HG02943 (cell line): ENCODE data around the gene ANTXR1.

Experiments used
- ATAC-seq: cut with Tn5 transposase; IDR thresholded peaks from one replicate; pipeline ENCODE4 v1.9.1; 2021; ENCODE audit warnings: mild to moderate bottlenecking, low read depth, moderate library complexity; ENCODE audit not compliant: unreplicated experiment

ANTXR1 gene

GRCh38 chr2:69154106-69154505, 141.1 kb downstream of the ANTXR1 start:
- ATAC-seq, result no peak

DNA sequence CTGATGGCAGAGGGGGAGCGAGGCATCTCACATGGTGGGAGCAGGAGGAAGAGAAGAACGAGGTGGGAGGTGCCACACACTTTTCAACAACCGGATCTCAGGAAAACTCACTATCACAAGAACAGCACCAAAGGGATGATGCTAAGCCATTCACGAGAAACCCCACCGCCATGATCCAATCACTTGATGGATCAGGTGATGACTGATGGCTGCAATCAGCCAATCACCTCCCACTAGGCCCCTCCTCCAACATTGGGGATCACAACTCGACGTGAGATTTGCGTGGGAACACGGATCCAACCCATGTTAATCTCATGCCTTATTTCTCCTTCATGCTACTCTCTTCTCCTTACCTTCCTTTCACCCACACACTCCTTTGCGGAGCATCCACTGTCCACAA, 143.6 kb downstream of the ANTXR1 start:
- ATAC-seq, result no peak

- ATAC-seq, result no peak
These were observed 144.5 kb downstream of the ANTXR1 start for GRCh38 chr2:69157441-69157840.

GRCh38 chr2:69159986-69160385, 147.0 kb downstream of the ANTXR1 start:
- no peak for ATAC-seq

DNA sequence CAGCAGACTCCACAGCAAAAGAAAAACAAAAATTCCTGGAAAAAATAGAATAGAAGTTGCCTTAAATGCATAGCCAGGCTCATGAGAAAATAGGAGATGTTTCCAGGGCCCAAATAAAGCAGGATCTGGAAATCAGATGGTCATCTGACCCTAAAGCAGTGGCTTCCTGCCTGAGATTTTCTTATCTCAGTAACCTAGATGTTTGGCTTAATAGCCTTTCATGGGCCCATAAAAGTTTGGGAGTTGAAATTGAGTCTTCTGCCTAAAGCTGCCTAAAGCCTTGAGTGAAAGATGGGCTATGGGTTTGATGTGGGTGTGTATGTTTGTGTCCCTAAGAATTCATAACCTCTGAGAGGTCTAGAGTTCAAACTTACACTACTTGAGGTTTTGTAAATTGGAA, 149.1 kb downstream of the ANTXR1 start:
- ATAC-seq, result no peak

DNA sequence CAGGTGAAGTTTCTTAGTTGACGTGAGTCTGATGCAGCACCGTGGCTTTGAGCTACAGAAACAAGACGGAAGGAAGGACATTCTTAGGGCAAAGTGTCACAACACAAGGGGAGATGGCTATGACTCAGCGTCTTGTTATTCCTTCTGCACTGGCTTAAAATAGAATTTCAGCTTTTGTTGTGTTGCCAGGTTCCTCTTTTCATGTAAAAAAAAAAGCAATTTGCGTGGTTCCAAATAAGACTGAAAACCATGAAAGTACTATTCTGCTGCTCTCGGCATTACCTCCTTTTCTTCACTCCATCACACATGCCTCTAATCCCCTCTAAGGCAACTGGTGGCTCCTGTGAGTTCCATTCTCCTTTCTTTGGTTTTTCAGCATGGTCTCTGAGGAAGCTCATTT, 150.1 kb downstream of the ANTXR1 start:
- no peak for ATAC-seq

DNA sequence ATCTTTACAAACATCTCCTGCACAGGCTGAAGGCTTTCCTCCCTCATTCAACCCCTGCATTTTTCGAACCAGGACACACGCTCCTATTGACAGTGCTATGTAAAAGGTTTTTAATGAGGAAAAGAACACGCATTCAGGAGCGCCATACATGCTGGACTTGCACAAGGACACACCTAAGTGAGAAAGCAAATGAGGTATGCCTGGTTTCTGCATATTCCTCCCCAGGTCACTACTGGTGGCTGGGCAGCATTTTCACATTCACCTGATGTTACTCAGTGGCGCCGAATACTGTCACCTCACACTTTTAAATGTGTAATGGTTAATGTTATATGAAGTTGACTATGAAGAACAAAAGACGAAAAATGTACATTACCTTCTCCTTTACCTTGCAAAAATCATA, 150.6 kb downstream of the ANTXR1 start:
- no peak for ATAC-seq

- no peak for ATAC-seq
These were observed 151.2 kb downstream of the ANTXR1 start for GRCh38 chr2:69164061-69164778.

- no peak for ATAC-seq
These were observed 152.3 kb downstream of the ANTXR1 start for GRCh38 chr2:69165091-69165880.

GRCh38 chr2:69166465-69166811, 153.5 kb downstream of the ANTXR1 start:
- ATAC-seq, result no peak

DNA sequence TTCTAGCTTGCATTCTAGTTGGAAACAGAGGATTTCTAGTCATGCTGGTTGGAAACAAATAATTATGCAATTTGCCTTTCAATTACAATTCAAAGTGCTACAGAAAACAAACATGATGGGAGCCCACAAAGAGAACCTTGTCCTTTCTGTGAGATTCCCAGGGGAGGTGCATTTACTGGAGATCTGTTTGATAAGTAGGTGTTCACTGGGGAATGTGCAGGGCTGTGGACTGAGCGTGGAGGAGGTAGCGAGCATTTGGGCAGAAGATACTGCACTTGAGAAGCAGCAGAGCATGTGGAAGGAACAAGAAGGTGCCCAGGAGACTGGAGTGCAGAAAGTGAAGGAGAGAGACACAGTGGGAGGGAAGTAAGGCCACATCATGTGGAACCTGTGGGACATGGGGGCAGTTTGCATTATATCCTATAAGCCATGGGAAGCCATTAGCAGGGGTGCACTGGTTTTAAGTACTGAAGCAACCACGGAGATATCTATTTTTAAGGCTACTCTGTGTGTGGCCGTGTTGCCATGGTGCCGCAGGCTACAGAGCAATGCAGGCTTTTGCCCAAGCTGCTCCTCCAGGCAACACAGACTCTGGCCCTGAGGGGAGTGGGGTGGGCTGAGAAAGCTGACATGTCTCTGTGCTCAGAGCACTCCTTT, 154.0 kb downstream of the ANTXR1 start:
- ATAC-seq, result no peak

DNA sequence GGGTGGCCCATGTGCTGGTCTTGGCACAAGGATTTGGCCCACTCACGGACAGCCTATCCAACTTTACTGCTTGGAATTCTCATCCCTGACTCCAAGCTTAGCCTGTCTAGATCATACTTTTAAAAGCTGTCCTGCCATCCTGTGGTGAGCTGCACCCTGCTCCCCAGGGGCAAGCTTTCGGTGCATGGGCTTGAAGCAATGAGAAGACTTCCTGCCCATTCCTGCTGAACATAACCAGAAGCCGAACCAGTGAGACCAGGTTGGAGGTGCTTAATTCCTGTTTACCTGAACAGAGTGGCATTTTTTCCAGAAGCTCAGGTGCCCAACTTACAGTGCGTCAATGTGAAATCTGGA, 154.5 kb downstream of the ANTXR1 start:
- no peak for ATAC-seq

DNA sequence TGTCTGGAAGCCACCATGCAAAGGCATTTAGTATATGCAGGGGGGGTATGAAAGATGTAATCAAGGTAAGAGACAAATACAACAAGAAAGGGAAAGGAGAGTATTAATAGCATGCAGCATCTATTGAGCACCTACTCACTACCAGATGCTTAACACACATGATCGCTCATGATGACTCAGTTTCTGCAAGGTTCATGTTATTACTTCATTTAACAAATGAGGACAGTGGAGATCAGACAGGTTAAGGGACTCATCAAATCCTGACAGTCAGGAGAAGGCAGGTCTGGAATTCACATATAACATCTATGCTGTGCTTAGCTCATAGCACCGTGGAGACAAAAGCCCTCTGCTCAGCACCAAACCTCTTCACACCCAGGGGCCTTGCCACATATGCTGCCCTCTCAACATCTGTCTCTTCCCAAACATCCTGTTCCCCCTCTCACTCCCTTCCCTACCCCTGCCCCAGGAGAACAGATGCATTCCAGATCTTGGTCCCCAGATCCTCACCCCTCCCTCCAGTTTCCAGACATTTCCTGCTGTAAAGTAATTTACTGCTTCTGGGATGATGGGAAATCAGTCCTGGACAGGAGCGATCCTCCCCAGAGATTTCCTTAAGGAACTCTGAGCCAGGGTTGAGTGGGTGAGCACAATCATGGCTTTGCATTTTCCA, 155.3 kb downstream of the ANTXR1 start:
- ATAC-seq, result no peak

GRCh38 chr2:69168950-69169654, 156.1 kb downstream of the ANTXR1 start:
- no peak for ATAC-seq

- no peak for ATAC-seq
These were observed 156.8 kb downstream of the ANTXR1 start for GRCh38 chr2:69169655-69170389.

DNA sequence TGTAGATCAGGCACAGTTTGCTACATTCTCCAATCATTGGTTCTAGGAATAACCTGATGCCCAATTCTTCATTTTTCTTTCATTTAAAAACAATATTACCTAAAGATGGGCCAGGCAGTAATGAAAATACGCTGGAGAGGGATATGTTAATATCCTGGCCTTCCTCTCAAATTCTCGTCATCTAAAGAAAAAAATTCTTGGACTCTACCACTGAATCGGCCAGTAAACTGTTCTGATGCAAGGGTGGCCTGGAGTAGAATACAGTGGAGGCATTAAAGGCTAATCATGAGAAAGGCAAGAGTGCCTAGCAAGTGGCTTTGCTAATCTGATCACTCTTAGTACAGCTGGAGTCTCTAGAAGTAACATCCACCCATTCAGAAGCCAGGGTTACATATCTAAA, 157.7 kb downstream of the ANTXR1 start:
- ATAC-seq, result no peak

- no peak for ATAC-seq
These were observed 158.3 kb downstream of the ANTXR1 start for GRCh38 chr2:69171116-69171896.

- ATAC-seq, result no peak
These were observed 159.0 kb downstream of the ANTXR1 start for GRCh38 chr2:69171897-69172525.

- ATAC-seq, result no peak
These were observed 160.7 kb downstream of the ANTXR1 start for GRCh38 chr2:69173706-69174105.
